Measurements from ENCODE around the gene OR4M2.
"Not testable (repeated sequence)": the region's sequence is repeated elsewhere in the genome, so short reads cannot be mapped to it uniquely, and the experiment has no call there.

GRCh38 chr15:22080227-22080626 lies at the start of gene OR4M2:
- not testable (repeated sequence) for TF ChIP-seq CTCF (conservative IDR thresholded peaks at IDR 0.05; ENCODE audit: low read depth in 2 of 2); EZH2phosphoT487 (IDR thresholded peaks at IDR 0.05; ENCODE audit: unreplicated experiment); EZH2 (IDR thresholded peaks at IDR 0.05; ENCODE audit: low read depth, unreplicated experiment)
